Inflammatory macrophage treated with lipopolysaccharide for 1 hour (primary cell): Measurements from ENCODE around the gene TBCD.

Experiments used
- DNase-seq, 2 donors: peaks; one replicate each; pipeline ENCODE4 v3.0.0-alpha.2; 2020 to 2022

The TBCD gene

GRCh38 chr17:82835766-82836512 is 84.1 kb downstream of the TBCD start:
- DNase-seq: peak; percentile 4 to 61

GRCh38 chr17:82836823-82837357 is 85.0 kb downstream of the TBCD start:
- peak; percentile 49 to 86 for DNase-seq

- DNase-seq: peak; percentile 44 to 53
These were observed 85.9 kb downstream of the TBCD start for GRCh38 chr17:82837586-82838320.

- DNase-seq: peak; percentile 93 to 96
These were observed 86.7 kb downstream of the TBCD start for GRCh38 chr17:82838386-82839063.

- no peak for DNase-seq
These were observed 87.9 kb downstream of the TBCD start, which contains the start of gene ZNF750 for GRCh38 chr17:82839617-82840292. ZNF750 (minus strand) TSS chr17:82840022; CDS start chr17:82832454, 7,568 bp downstream.

GRCh38 chr17:82840431-82840831 is 88.6 kb downstream of the TBCD start:
- no peak for DNase-seq

GRCh38 chr17:82841921-82842596 is 90.2 kb downstream of the TBCD start:
- no peak for DNase-seq

- DNase-seq: no peak
These were observed 92.2 kb downstream of the TBCD start for GRCh38 chr17:82843904-82844680.

GRCh38 chr17:82844796-82845162 is 92.9 kb downstream of the TBCD start:
- no peak for DNase-seq

GRCh38 chr17:82845163-82845807 is 93.4 kb downstream of the TBCD start:
- DNase-seq: no peak

- DNase-seq: no peak
These were observed 94.3 kb downstream of the TBCD start for GRCh38 chr17:82846061-82846691.

- DNase-seq: no peak
These were observed 96.2 kb downstream of the TBCD start for GRCh38 chr17:82848022-82848592.

GRCh38 chr17:82849076-82849945 is 97.4 kb downstream of the TBCD start:
- no peak for DNase-seq

- no peak for DNase-seq
These were observed 99.5 kb downstream of the TBCD start for GRCh38 chr17:82851381-82851780.

GRCh38 chr17:82854226-82854625 is 102.4 kb downstream of the TBCD start:
- no peak for DNase-seq

- no peak for DNase-seq
These were observed 104.5 kb downstream of the TBCD start for GRCh38 chr17:82856361-82856760.

- no peak for DNase-seq
These were observed 106.7 kb downstream of the TBCD start for GRCh38 chr17:82858376-82859126.
